PC-3 (cell line): Measurements from ENCODE around the gene ST8SIA2. TPM values are rescaled to one million over a fixed set of nuclear protein-coding genes. Genes with fewer than 3 reads are reported as not detected.

Experiments used
- ATAC-seq: fragments of 200-7000 bp; cut with Tn5 transposase; 2 replicates; pipeline ENCODE4 v1.9.1; 2020; ENCODE audit warnings: mild to moderate bottlenecking, moderate library complexity
- BruUV-seq: library from RNA; stranded (reverse); fragments of 400-500 nt; replicated peaks from 2 replicates; lab custom pipeline; 2021; lab: Mats Ljungman, UMichigan
- CTCF ChIA-PET: fragments of 300-600 bp; sonication (Branson Sonifier 250); formaldehyde crosslinking; loops from one replicate; lab custom pipeline; 2022; ENCODE audit warnings: antibody characterized with exemption; lab: Charles Lee
- POLR2A ChIA-PET: fragments of 300-600 bp; sonication (Branson Sonifier 250); formaldehyde crosslinking; loops from one replicate; lab custom pipeline; 2022; ENCODE audit warnings: antibody characterized with exemption; ENCODE audit not compliant: unreplicated experiment; lab: Charles Lee
- DNase-seq: peaks from one replicate; pipeline ENCODE4 v3.0.0-alpha.2; 2015
- H2AFZ ChIP-seq: fragments of 300-600 bp; sonication (generic); 2 replicates; pipeline ENCODE4 v1.6.0; 2016; ENCODE audit warnings: antibody characterized with exemption, low read length
- H3F3A ChIP-seq: fragments of 300-600 bp; sonication (generic); one replicate; pipeline ENCODE4 v1.6.0; 2017; ENCODE audit warnings: antibody characterized with exemption, low read length, control low read depth, mild to moderate bottlenecking; ENCODE audit not compliant: unreplicated experiment
- H3K27ac ChIP-seq: fragments of 300-600 bp; sonication (generic); 2 replicates; pipeline ENCODE4 v1.5.1; 2016; ENCODE audit warnings: mild to moderate bottlenecking, low read length
- H3K27me3 ChIP-seq: fragments of 300-600 bp; sonication (generic); 2 replicates; pipeline ENCODE4 v1.6.1; 2016; ENCODE audit warnings: low read length, mixed read lengths
- H3K36me3 ChIP-seq: fragments of 300-600 bp; sonication (generic); 2 replicates; pipeline ENCODE4 v1.6.1; 2016; ENCODE audit warnings: low read depth, mixed run types, low read length, mixed read lengths
- H3K4me1 ChIP-seq: fragments of 300-600 bp; sonication (generic); 2 replicates; pipeline ENCODE4 v1.5.1; 2016; ENCODE audit warnings: low read length; ENCODE audit not compliant: insufficient read depth
- H3K4me2 ChIP-seq: fragments of 300-600 bp; sonication (generic); 2 replicates; pipeline ENCODE4 v1.6.0; 2016; ENCODE audit warnings: low read length
- H3K4me3 ChIP-seq: fragments of 300-600 bp; sonication (generic); 2 replicates; pipeline ENCODE4 v1.5.1; 2016; ENCODE audit warnings: mild to moderate bottlenecking, low read length, mixed read lengths
- H3K79me2 ChIP-seq: fragments of 300-600 bp; sonication (generic); 2 replicates; pipeline ENCODE4 v1.6.1; 2017; ENCODE audit warnings: low read length, mixed read lengths
- H3K9ac ChIP-seq: fragments of 300-600 bp; sonication (generic); 2 replicates; pipeline ENCODE4 v1.6.0; 2016; ENCODE audit warnings: mild to moderate bottlenecking, low read length
- H3K9me2 ChIP-seq: fragments of 300-600 bp; sonication (generic); replicated peaks from 2 replicates; pipeline ENCODE4 v1.6.1; 2016; ENCODE audit warnings: mixed run types, low read length, mixed read lengths
- H3K9me3 ChIP-seq: fragments of 300-600 bp; sonication (generic); 2 replicates; pipeline ENCODE4 v1.6.1; 2016; ENCODE audit warnings: low read length, mixed read lengths
- H4K20me1 ChIP-seq: fragments of 300-600 bp; sonication (generic); 2 replicates; pipeline ENCODE4 v1.6.1; 2016; ENCODE audit warnings: low read length, mixed read lengths
- CTCF ChIP-seq: fragments of 300-600 bp; sonication (generic); conservative IDR thresholded peaks from 2 replicates; pipeline ENCODE4 v1.5.1; 2017; ENCODE audit warnings: antibody characterized with exemption, low read depth, mild to moderate bottlenecking, low read length
- EZH2 ChIP-seq: fragments of 300-600 bp; sonication (generic); IDR thresholded peaks from one replicate; pipeline ENCODE4 v1.6.1; 2017; ENCODE audit warnings: antibody characterized with exemption, mild to moderate bottlenecking, low read length; ENCODE audit not compliant: unreplicated experiment
- EZH2phosphoT487 ChIP-seq: fragments of 300-600 bp; sonication (generic); IDR thresholded peaks from 2 replicates; pipeline ENCODE4 v1.6.1; 2018; ENCODE audit warnings: mild to moderate bottlenecking, antibody characterized with exemption, low read length, borderline replicate concordance
- intact Hi-C: fragments of 100-400 bp; cut with micrococcal nuclease; formaldehyde crosslinking; loops from 2 replicates; pipeline ENCODE4 v1.9.0; 2023
- total RNA-seq: library from RNA; depleted of rRNA; stranded (reverse); fragments of >200 nt; gene quantifications from 2 replicates; pipeline ENCODE4 v1.2.3, GENCODE V29; 2014

Gene ST8SIA2
- total RNA-seq, 1 experiment from 2014 or later: not detected

- intact Hi-C loops: no loop called here
- Histone ChIP-seq H3K4me2 (no peak overlapping the region), H3K4me1 (no peaks in the 10 kb centered on the region), H3K27me3 (peaks cover 68% of the 10 kb centered on the region), H4K20me1 (no peaks in the 10 kb centered on the region), H2AFZ (no peak overlapping the region), H3F3A (no peaks in the 10 kb centered on the region), H3K9ac (no peak overlapping the region), H3K79me2 (no peaks in the 10 kb centered on the region), H3K4me3 (no peak overlapping the region), H3K9me3 (no peaks in the 10 kb centered on the region), H3K36me3 (no peaks in the 10 kb centered on the region), H3K9me2 (no peaks in the 10 kb centered on the region), H3K27ac (no peak overlapping the region)
- POLR2A ChIA-PET: no interaction called here
- TF ChIP-seq EZH2 (no peak), EZH2phosphoT487 (no peak), CTCF (no peak)
- ATAC-seq: no peak
- CTCF ChIA-PET: no interaction called here
- DNase-seq: no peak
- no TSS peak for BruUV-seq
Measured at GRCh38 chr15:92453607-92454006, 59.9 kb downstream of the ST8SIA2 start.

- BruUV-seq: no TSS peak
- Histone ChIP-seq H3K4me1 (no peaks in the 10 kb centered on the region), H3K27ac (no peak overlapping the region), H3K9ac (no peak overlapping the region), H3K9me3 (no peaks in the 10 kb centered on the region), H3K36me3 (no peaks in the 10 kb centered on the region), H3K79me2 (no peaks in the 10 kb centered on the region), H2AFZ (no peak overlapping the region), H3K27me3 (peaks cover 77% of the 10 kb centered on the region), H3F3A (no peaks in the 10 kb centered on the region), H4K20me1 (no peaks in the 10 kb centered on the region), H3K9me2 (no peaks in the 10 kb centered on the region), H3K4me2 (no peak overlapping the region), H3K4me3 (no peak overlapping the region)
- CTCF ChIA-PET: no interaction called here
- POLR2A ChIA-PET: no interaction called here
- intact Hi-C loops: no loop called here
- no peak for DNase-seq
- no peak for ATAC-seq
- no peak for TF ChIP-seq EZH2phosphoT487
- TF ChIP-seq CTCF: no peak
Measured at GRCh38 chr15:92454555-92455105, 60.9 kb downstream of the ST8SIA2 start.

- H2AFZ ChIP-seq: no peak overlapping the region
- no peaks in the 10 kb centered on the region for H3K36me3 ChIP-seq
- CTCF ChIA-PET: no interaction called here
- H3K9me3 ChIP-seq: no peaks in the 10 kb centered on the region
- peaks cover 79% of the 10 kb centered on the region for H3K27me3 ChIP-seq
- ATAC-seq: no peak
- no peaks in the 10 kb centered on the region for H4K20me1 ChIP-seq
- H3K4me3 ChIP-seq: no peak overlapping the region
- H3K79me2 ChIP-seq: no peaks in the 10 kb centered on the region
- no peaks in the 10 kb centered on the region for H3K9me2 ChIP-seq
- H3K4me2 ChIP-seq: no peak overlapping the region
- TF ChIP-seq EZH2phosphoT487 (no peak), EZH2 (no peak), CTCF (no peak)
- no TSS peak for BruUV-seq
- H3F3A ChIP-seq: no peaks in the 10 kb centered on the region
- no peak for DNase-seq
- POLR2A ChIA-PET: no interaction called here
- no peak overlapping the region for H3K9ac ChIP-seq
- no peaks in the 10 kb centered on the region for H3K4me1 ChIP-seq
- intact Hi-C loops: no loop called here
- no peak overlapping the region for H3K27ac ChIP-seq
Measured at GRCh38 chr15:92455271-92455670, 61.6 kb downstream of the ST8SIA2 start.
